HCT116 (cell line): ENCODE measurements around the gene ZNRF2. TPM values are rescaled to one million over a fixed set of nuclear protein-coding genes. Genes with fewer than 3 reads are reported as not detected.

Experiments
- ATAC-seq: fragments of 200-7000 bp; cut with Tn5 transposase; 2 replicates; pipeline ENCODE4 v1.9.1; 2020; ENCODE audit warnings: mild to moderate bottlenecking, moderate library complexity
- BruUV-seq: library from RNA; stranded (reverse); fragments of 400-500 nt; replicated peaks from 2 replicates; lab custom pipeline; 2021; lab: Mats Ljungman, UMichigan
- CTCF ChIA-PET: fragments of 300-600 bp; sonication (Branson Sonifier 250); formaldehyde crosslinking; loops from one replicate; lab custom pipeline; 2021; ENCODE audit warnings: antibody characterized with exemption; lab: Charles Lee
- POLR2A ChIA-PET: fragments of 300-600, 350-600 bp; sonication (Branson Sonifier 250); formaldehyde crosslinking; loops from one replicate; lab custom pipeline; 2021; ENCODE audit warnings: antibody characterized with exemption; lab: Charles Lee
- RAD21 ChIA-PET, 2 experiments: fragments of 300-600 bp; sonication (Branson Sonifier 250); formaldehyde crosslinking; loops; one replicate each; lab custom pipeline; 2023; ENCODE audit warnings: low total read pairs in 2 of 2; ENCODE audit not compliant: uncharacterized antibody in 2 of 2, unreplicated experiment in 2 of 2, low non-redundant PET in 1 of 2; lab: Charles Lee
- DNase-seq: peaks from one replicate; pipeline ENCODE4 v3.0.0-alpha.2; 2010; ENCODE audit warnings: low read depth, low spot score
- H2AFZ ChIP-seq: fragments of 200-600 bp; shearing (Covaris generic), sonication (generic); 2 replicates; pipeline ENCODE4 v1.6.1; 2017; ENCODE audit warnings: low read depth, mixed run types, mixed read lengths, antibody characterized with exemption, low read length; ENCODE audit not compliant: poor library complexity, severe bottlenecking
- H3K27ac ChIP-seq: 2 replicates; pipeline ENCODE4 v1.5.1; 2012; ENCODE audit warnings: low read depth, low read length
- H3K27me3 ChIP-seq: fragments of 200-600 bp; sonication (generic); 2 replicates; pipeline ENCODE4 v1.6.1; 2016; ENCODE audit warnings: mixed run types, low read length, mixed read lengths; ENCODE audit not compliant: insufficient read depth
- H3K36me3 ChIP-seq, 2 experiments: fragments of 200-500 bp in 1 of 2; fragments of 200-600 bp in 1 of 2; sonication (Bioruptor generic) in 1 of 2; sonication (generic) in 1 of 2; 2 replicates each; pipeline versions ENCODE4 v1.5.1 to v1.6.1; 2014 to 2016; ENCODE audit warnings: low read length in 2 of 2, inconsistent platforms in 1 of 2, mixed read lengths in 1 of 2, mixed run types in 1 of 2; ENCODE audit not compliant: insufficient read depth in 2 of 2, control insufficient read depth in 1 of 2
- H3K4me1 ChIP-seq, 2 experiments: fragments of 200-600 bp in 1 of 2; sonication (generic) in 1 of 2; 2 replicates each; pipeline versions ENCODE4 v1.5.1 to v1.6.1; 2012 to 2017; ENCODE audit warnings: low read length in 2 of 2, inconsistent platforms in 1 of 2, mild to moderate bottlenecking in 1 of 2, mixed read lengths in 1 of 2, mixed run types in 1 of 2, moderate library complexity in 1 of 2; ENCODE audit not compliant: insufficient read depth in 2 of 2, control insufficient read depth in 1 of 2
- H3K4me2 ChIP-seq: fragments of 200-600 bp; sonication (generic); 2 replicates; pipeline ENCODE4 v1.6.1; 2017; ENCODE audit warnings: mixed run types, low read length, mixed read lengths
- H3K4me3 ChIP-seq, 2 experiments: fragments of 200-600 bp in 1 of 2; sonication (generic) in 1 of 2; replicated peaks in 1 of 2; 2 replicates each; pipeline ENCODE4 v1.5.1; 2011 to 2016; ENCODE audit warnings: low read length in 2 of 2, control low read depth in 1 of 2, low read depth in 1 of 2, mild to moderate bottlenecking in 1 of 2, mixed read lengths in 1 of 2, mixed run types in 1 of 2
- H3K79me2 ChIP-seq: fragments of 200-600 bp; sonication (generic); 2 replicates; pipeline ENCODE4 v1.6.1; 2017; ENCODE audit warnings: mild to moderate bottlenecking, mixed run types, low read length, moderate library complexity, mixed read lengths; ENCODE audit not compliant: insufficient read depth
- H3K9ac ChIP-seq: fragments of 200-600 bp; sonication (generic); 2 replicates; pipeline ENCODE4 v1.6.1; 2016; ENCODE audit warnings: low read length, mixed read lengths
- H3K9me2 ChIP-seq: fragments of 200-600 bp; sonication (generic), shearing (Covaris generic); 2 replicates; pipeline ENCODE4 v1.6.1; 2017; ENCODE audit warnings: mixed run types, mild to moderate bottlenecking, moderate library complexity; ENCODE audit not compliant: insufficient read depth
- H3K9me3 ChIP-seq, 2 experiments: fragments of 200-500 bp in 1 of 2; fragments of 200-600 bp in 1 of 2; sonication (Bioruptor generic) in 1 of 2; sonication (generic) in 1 of 2; 2 replicates each; pipeline ENCODE4 v1.6.1; 2014 to 2017; ENCODE audit warnings: low read length in 2 of 2, mixed read lengths in 2 of 2, inconsistent platforms in 1 of 2, low read depth in 1 of 2, mild to moderate bottlenecking in 1 of 2, mixed run types in 1 of 2, moderate library complexity in 1 of 2; ENCODE audit not compliant: control insufficient read depth in 1 of 2, insufficient read depth in 1 of 2
- H4K20me1 ChIP-seq: fragments of 200-600 bp; sonication (generic), shearing (Covaris generic); 2 replicates; pipeline ENCODE4 v1.6.1; 2017; ENCODE audit warnings: mixed run types, mild to moderate bottlenecking, moderate library complexity; ENCODE audit not compliant: insufficient read depth
- CBX3 ChIP-seq: IDR thresholded peaks from 2 replicates; pipeline ENCODE4 v1.6.1; 2012; ENCODE audit warnings: low read depth
- CEBPB ChIP-seq: IDR thresholded peaks from 2 replicates; pipeline ENCODE4 v1.6.1; 2012; ENCODE audit warnings: low read depth
- CTCF ChIP-seq, 3 experiments: fragments of 200-600 bp in 1 of 3; sonication (generic) in 1 of 3; IDR thresholded peaks in 2 of 3; conservative IDR thresholded peaks in 1 of 3; 2 replicates each; pipeline ENCODE4 v1.5.1; 2012 to 2017; ENCODE audit warnings: low read depth in 2 of 3, low read length in 2 of 3, antibody characterized with exemption in 1 of 3, borderline replicate concordance in 1 of 3, control low read depth in 1 of 3, mild to moderate bottlenecking in 1 of 3, mixed read lengths in 1 of 3, mixed run types in 1 of 3, moderate library complexity in 1 of 3; ENCODE audit not compliant: insufficient read depth in 1 of 3
- EGR1 ChIP-seq: IDR thresholded peaks from 2 replicates; pipeline ENCODE4 v1.6.1; 2012; ENCODE audit warnings: low read depth
- EZH2 ChIP-seq: fragments of 200-600 bp; sonication (generic); IDR thresholded peaks from 2 replicates; pipeline ENCODE4 v1.6.1; 2017; ENCODE audit warnings: antibody characterized with exemption, mixed run types
- JUND ChIP-seq: IDR thresholded peaks from 2 replicates; pipeline ENCODE4 v1.6.1; 2012
- MAX ChIP-seq: IDR thresholded peaks from 2 replicates; pipeline ENCODE4 v1.6.1; 2012
- POLR2A ChIP-seq: IDR thresholded peaks from 2 replicates; pipeline ENCODE4 v1.7.0; 2011; ENCODE audit warnings: borderline replicate concordance; ENCODE audit not compliant: insufficient read depth, insufficient read length; ENCODE audit errors: extremely low read depth
- POLR2AphosphoS5 ChIP-seq: IDR thresholded peaks from 2 replicates; pipeline ENCODE4 v1.6.1; 2011; ENCODE audit warnings: mild to moderate bottlenecking, low read depth, low read length, moderate library complexity
- SRF ChIP-seq: IDR thresholded peaks from 2 replicates; pipeline ENCODE4 v1.6.1; 2012; ENCODE audit warnings: low read depth
- TCF7L2 ChIP-seq: IDR thresholded peaks from 2 replicates; pipeline ENCODE4 v1.7.0; 2011; ENCODE audit warnings: borderline replicate concordance, inconsistent platforms; ENCODE audit not compliant: insufficient read depth, insufficient read length; ENCODE audit errors: extremely low read depth
- YY1 ChIP-seq: IDR thresholded peaks from 2 replicates; pipeline ENCODE4 v1.6.1; 2011; ENCODE audit warnings: low read length, low read depth, moderate library complexity, mild to moderate bottlenecking; ENCODE audit not compliant: insufficient replicate concordance; ENCODE audit errors: extremely low read depth
- intact Hi-C: fragments of 100-400 bp; cut with micrococcal nuclease; formaldehyde crosslinking; loops from 2 replicates; pipeline ENCODE4 v1.10.0; 2022
- total RNA-seq: library from RNA; stranded (reverse); gene quantifications from one replicate; pipeline ENCODE4 v1.2.1, GENCODE V29; 2021; ENCODE audit not compliant: unreplicated experiment
- TF ChIP-seq, protein P1 (sequence below): IDR thresholded peaks from 2 replicates; pipeline ENCODE4 v1.6.1; 2012
- TF ChIP-seq, protein P2 (sequence below): IDR thresholded peaks from 2 replicates; pipeline ENCODE4 v1.6.1; 2012; ENCODE audit warnings: low read depth

Gene ZNRF2
- total RNA-seq, 1 experiment from 2014 or later: 10.2 TPM

- no peak overlapping the region for H3K27ac ChIP-seq
- TF ChIP-seq CEBPB (no peak), POLR2A (no peak), POLR2AphosphoS5 (no peak), MAX (no peak), TCF7L2 (no peak), YY1 (no peak), EZH2 (no peak), JUND (no peak), CTCF (IDR thresholded peaks at IDR 0.05 in 2 of 3, conservative IDR thresholded peaks at IDR 0.05 in 1 of 3; ENCODE audit: borderline replicate concordance in 1 of 3, insufficient read depth in 1 of 3, low read depth in 2 of 3, low read length in 2 of 3) (no peak), CBX3 (no peak), EGR1 (no peak), SRF (no peak)
- TF ChIP-seq, protein P1, sequence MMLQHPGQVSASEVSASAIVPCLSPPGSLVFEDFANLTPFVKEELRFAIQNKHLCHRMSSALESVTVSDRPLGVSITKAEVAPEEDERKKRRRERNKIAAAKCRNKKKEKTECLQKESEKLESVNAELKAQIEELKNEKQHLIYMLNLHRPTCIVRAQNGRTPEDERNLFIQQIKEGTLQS: no peak
- TF ChIP-seq, protein P2, sequence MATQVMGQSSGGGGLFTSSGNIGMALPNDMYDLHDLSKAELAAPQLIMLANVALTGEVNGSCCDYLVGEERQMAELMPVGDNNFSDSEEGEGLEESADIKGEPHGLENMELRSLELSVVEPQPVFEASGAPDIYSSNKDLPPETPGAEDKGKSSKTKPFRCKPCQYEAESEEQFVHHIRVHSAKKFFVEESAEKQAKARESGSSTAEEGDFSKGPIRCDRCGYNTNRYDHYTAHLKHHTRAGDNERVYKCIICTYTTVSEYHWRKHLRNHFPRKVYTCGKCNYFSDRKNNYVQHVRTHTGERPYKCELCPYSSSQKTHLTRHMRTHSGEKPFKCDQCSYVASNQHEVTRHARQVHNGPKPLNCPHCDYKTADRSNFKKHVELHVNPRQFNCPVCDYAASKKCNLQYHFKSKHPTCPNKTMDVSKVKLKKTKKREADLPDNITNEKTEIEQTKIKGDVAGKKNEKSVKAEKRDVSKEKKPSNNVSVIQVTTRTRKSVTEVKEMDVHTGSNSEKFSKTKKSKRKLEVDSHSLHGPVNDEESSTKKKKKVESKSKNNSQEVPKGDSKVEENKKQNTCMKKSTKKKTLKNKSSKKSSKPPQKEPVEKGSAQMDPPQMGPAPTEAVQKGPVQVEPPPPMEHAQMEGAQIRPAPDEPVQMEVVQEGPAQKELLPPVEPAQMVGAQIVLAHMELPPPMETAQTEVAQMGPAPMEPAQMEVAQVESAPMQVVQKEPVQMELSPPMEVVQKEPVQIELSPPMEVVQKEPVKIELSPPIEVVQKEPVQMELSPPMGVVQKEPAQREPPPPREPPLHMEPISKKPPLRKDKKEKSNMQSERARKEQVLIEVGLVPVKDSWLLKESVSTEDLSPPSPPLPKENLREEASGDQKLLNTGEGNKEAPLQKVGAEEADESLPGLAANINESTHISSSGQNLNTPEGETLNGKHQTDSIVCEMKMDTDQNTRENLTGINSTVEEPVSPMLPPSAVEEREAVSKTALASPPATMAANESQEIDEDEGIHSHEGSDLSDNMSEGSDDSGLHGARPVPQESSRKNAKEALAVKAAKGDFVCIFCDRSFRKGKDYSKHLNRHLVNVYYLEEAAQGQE: no peak
- TF ChIP-seq, all 23 proteins: peak for 0
- Histone ChIP-seq H3K9me2 (no peaks in the 10 kb centered on the region), H3K36me3 (no peaks in the 10 kb centered on the region), H3K9me3 (no peaks in the 10 kb centered on the region), H3K79me2 (0 out of 2 replicates have a peak, but pooled peaks cover 24% of the 10 kb centered on the region), H2AFZ (no peak overlapping the region), H3K27me3 (no peaks in the 10 kb centered on the region), H3K4me1 (0 out of 4 replicates have a peak, but pooled peaks cover 0 to 3% of the 10 kb centered on the region in 2 experiments), H3K9ac (no peak overlapping the region), H3K4me2 (no peak overlapping the region), H3K4me3 (no peak overlapping the region), H4K20me1 (no peaks in the 10 kb centered on the region)
- ChIA-PET POLR2A (no interaction called here), RAD21 (no interaction called here), CTCF (no interaction called here)
- ATAC-seq (no peak), DNase-seq (no peak)
- BruUV-seq: no TSS peak
- intact Hi-C loops: no loop called here
Observed at GRCh38 chr7:30332549-30332948, 48.2 kb downstream of the ZNRF2 start.
